ENCODE results near the gene C17orf58. TPM values are rescaled to one million over a fixed set of nuclear protein-coding genes. Genes with fewer than 3 reads are reported as not detected.
A peak's percentile ranks its signal among the peaks of the same experiment; 100 is the strongest.

Gene C17orf58
- total and polyA plus RNA-seq, 9 of the 15 experiments (the other 6 are each of a cell fraction or from before 2014, with no cell fraction given), result 8.6 to 37.4 (median 27.6) TPM

DNA sequence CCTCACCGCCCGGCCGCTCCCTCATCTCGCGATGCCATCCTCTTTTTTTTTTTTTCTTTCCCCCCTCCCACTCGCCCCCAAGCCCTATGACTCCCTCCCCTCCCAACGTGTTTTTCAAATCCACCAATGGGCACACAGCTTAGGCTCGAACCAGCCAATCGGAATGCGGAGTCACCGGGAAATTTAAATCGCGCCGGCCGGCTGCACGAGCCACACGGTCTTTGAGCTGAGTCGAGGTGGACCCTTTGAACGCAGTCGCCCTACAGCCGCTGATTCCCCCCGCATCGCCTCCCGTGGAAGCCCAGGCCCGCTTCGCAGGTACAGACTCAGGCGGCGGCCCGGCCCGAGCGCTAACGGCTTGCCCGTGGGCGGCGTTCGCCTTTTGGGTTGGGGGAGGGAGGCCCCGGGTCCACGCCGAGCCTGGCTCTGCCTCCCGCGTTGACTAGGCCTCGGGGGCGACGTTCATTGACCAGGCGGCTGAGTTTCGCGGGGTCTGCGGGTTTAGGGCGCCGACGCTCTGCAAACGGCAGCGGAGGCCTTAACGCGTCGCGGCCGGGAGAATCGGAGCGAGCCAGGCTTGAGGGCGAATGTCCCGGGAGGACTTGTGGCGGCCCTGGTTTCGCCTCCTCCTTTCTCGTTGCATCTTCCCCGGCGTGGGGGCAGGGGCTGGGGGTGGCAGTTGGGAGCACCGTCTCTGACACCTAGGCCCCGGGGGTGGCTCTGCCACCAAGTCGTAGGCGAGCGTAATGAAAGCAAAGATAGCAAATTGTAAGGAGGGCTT lies 39.4 kb upstream of the C17orf58 start, which contains the start of gene KPNA2 (continued):
- TF ChIP-seq RFX5 (IDR thresholded peaks at IDR 0.05; ENCODE audit: low read depth, low read length) (no peak), CBX2 (IDR thresholded peaks at IDR 0.05; ENCODE audit: insufficient read depth, low read length, poor library complexity, severe bottlenecking) (no peak), HNRNPL (IDR thresholded peaks at IDR 0.05; ENCODE audit: low read depth, low read length) (peak; percentile 84; the same call in 1 of the 2 replicates), NFE2 (IDR thresholded peaks at IDR 0.05; ENCODE audit: low read depth) (no peak), RBM39 (optimal IDR thresholded peaks at IDR 0.05; ENCODE audit: low read depth, low read length) (peak; percentile 88), HCFC1 (IDR thresholded peaks at IDR 0.05; ENCODE audit: low read depth, low read length) (no peak), TRIM28 (IDR thresholded peaks at IDR 0.05) (no peak), MYNN (IDR thresholded peaks at IDR 0.05) (0 out of 2 replicates have a peak, but pooled peaks have one; percentile 11), MYNN (CRISPR knock-in tag; IDR thresholded peaks at IDR 0.05) (no peak), OTX1 (CRISPR knock-in tag; IDR thresholded peaks at IDR 0.05) (no peak), DPF2 (IDR thresholded peaks at IDR 0.05) (no peak), TAF1 (IDR thresholded peaks at IDR 0.05; ENCODE audit: control insufficient read depth, extremely low read depth, insufficient read depth, low read length, severe bottlenecking) (peak; percentile 73), MED1 (CRISPR knock-in tag; IDR thresholded peaks at IDR 0.05; ENCODE audit: borderline replicate concordance) (no peak), PRMT5 (CRISPR knock-in tag; IDR thresholded peaks at IDR 0.05) (peak; percentile 71), YBX1 (IDR thresholded peaks at IDR 0.05) (no peak), FIP1L1 (IDR thresholded peaks at IDR 0.05; ENCODE audit: low read depth, low read length, poor library complexity, severe bottlenecking) (peak; percentile 99), MCM2 (IDR thresholded peaks at IDR 0.05; ENCODE audit: low read depth) (no peak), ZNF274 (IDR thresholded peaks at IDR 0.05; ENCODE audit: borderline replicate concordance, low read depth, low read length) (no peak), HLTF (IDR thresholded peaks at IDR 0.05) (no peak), ZSCAN32 (CRISPR knock-in tag; IDR thresholded peaks at IDR 0.05) (no peak), ZNF121 (CRISPR knock-in tag; conservative IDR thresholded peaks at IDR 0.05) (no peak)
- TF ChIP-seq, protein P1, sequence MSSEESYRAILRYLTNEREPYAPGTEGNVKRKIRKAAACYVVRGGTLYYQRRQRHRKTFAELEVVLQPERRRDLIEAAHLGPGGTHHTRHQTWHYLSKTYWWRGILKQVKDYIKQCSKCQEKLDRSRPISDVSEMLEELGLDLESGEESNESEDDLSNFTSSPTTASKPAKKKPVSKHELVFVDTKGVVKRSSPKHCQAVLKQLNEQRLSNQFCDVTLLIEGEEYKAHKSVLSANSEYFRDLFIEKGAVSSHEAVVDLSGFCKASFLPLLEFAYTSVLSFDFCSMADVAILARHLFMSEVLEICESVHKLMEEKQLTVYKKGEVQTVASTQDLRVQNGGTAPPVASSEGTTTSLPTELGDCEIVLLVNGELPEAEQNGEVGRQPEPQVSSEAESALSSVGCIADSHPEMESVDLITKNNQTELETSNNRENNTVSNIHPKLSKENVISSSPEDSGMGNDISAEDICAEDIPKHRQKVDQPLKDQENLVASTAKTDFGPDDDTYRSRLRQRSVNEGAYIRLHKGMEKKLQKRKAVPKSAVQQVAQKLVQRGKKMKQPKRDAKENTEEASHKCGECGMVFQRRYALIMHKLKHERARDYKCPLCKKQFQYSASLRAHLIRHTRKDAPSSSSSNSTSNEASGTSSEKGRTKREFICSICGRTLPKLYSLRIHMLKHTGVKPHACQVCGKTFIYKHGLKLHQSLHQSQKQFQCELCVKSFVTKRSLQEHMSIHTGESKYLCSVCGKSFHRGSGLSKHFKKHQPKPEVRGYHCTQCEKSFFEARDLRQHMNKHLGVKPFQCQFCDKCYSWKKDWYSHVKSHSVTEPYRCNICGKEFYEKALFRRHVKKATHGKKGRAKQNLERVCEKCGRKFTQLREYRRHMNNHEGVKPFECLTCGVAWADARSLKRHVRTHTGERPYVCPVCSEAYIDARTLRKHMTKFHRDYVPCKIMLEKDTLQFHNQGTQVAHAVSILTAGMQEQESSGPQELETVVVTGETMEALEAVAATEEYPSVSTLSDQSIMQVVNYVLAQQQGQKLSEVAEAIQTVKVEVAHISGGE (CRISPR knock-in tag; IDR thresholded peaks at IDR 0.05), result peak in 1 of 3 experiments; percentile 52; a peak in 1 of 6 replicates
- TF ChIP-seq, protein P2, sequence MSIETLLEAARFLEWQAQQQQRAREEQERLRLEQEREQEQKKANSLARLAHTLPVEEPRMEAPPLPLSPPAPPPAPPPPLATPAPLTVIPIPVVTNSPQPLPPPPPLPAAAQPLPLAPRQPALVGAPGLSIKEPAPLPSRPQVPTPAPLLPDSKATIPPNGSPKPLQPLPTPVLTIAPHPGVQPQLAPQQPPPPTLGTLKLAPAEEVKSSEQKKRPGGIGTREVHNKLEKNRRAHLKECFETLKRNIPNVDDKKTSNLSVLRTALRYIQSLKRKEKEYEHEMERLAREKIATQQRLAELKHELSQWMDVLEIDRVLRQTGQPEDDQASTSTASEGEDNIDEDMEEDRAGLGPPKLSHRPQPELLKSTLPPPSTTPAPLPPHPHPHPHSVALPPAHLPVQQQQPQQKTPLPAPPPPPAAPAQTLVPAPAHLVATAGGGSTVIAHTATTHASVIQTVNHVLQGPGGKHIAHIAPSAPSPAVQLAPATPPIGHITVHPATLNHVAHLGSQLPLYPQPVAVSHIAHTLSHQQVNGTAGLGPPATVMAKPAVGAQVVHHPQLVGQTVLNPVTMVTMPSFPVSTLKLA (conservative IDR thresholded peaks at IDR 0.05), result peak; percentile 91 to 96
- TF ChIP-seq, protein P3, sequence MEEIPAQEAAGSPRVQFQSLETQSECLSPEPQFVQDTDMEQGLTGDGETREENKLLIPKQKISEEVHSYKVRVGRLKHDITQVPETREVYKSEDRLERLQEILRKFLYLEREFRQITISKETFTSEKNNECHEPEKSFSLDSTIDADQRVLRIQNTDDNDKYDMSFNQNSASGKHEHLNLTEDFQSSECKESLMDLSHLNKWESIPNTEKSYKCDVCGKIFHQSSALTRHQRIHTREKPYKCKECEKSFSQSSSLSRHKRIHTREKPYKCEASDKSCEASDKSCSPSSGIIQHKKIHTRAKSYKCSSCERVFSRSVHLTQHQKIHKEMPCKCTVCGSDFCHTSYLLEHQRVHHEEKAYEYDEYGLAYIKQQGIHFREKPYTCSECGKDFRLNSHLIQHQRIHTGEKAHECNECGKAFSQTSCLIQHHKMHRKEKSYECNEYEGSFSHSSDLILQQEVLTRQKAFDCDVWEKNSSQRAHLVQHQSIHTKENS (CRISPR knock-in tag; IDR thresholded peaks at IDR 0.05), result no peak
